Sigmoid colon (tissue), 7 donors: Measurements from ENCODE around the gene SPDL1. TPM values are rescaled to one million over a fixed set of nuclear protein-coding genes. Genes with fewer than 3 reads are reported as not detected.

Source experiments
- DNase-seq: peaks from one replicate; pipeline ENCODE4 v3.0.0-alpha.2; 2019
- H3K27ac ChIP-seq, 4 donors: fragments of 200-600 bp; sonication (generic); one replicate each; pipeline ENCODE4 v1.5.1; 2016 to 2019; ENCODE audit warnings: mild to moderate bottlenecking in 1 of 4
- H3K27me3 ChIP-seq, 3 donors: fragments of 200-600 bp; sonication (generic); one replicate each; pipeline ENCODE4 v1.5.1; 2019; ENCODE audit warnings: mild to moderate bottlenecking in 1 of 3
- H3K36me3 ChIP-seq, 4 donors: fragments of 200-600 bp; sonication (generic); one replicate each; pipeline ENCODE4 v1.5.1; 2016 to 2019
- H3K4me1 ChIP-seq, 4 donors: fragments of 200-600 bp; sonication (generic); one replicate each; pipeline ENCODE4 v1.5.1; 2017 to 2019
- H3K4me3 ChIP-seq, 4 donors: fragments of 200-600 bp; sonication (generic); one replicate each; pipeline ENCODE4 v1.5.1; 2017 to 2019; ENCODE audit warnings: mild to moderate bottlenecking in 2 of 4, moderate library complexity in 1 of 4
- H3K9me3 ChIP-seq, 4 donors: fragments of 200-600 bp in 3 of 4; sonication (generic) in 3 of 4; one replicate each; pipeline versions ENCODE4 v1.5.1 to v1.6.1; 2013 to 2019
- CTCF ChIP-seq, 4 experiments: fragments of 450-650 bp in 3 of 4; fragments of 200-600 bp in 1 of 4; IDR thresholded peaks; one replicate each; pipeline ENCODE4 v1.5.1; 2016 to 2019; ENCODE audit warnings: antibody characterized with exemption in 4 of 4, mild to moderate bottlenecking in 3 of 4, moderate library complexity in 2 of 4
- EP300 ChIP-seq, 4 donors: sonication (generic); formaldehyde crosslinking; IDR thresholded peaks; one replicate each; pipeline ENCODE4 v1.6.1; 2017; ENCODE audit warnings: antibody characterized with exemption in 4 of 4
- POLR2A ChIP-seq, 2 donors: fragments of 450-650 bp; IDR thresholded peaks; one replicate each; pipeline ENCODE4 v1.6.1; 2016; ENCODE audit warnings: antibody characterized with exemption in 2 of 2, mild to moderate bottlenecking in 2 of 2, moderate library complexity in 2 of 2
- POLR2AphosphoS5 ChIP-seq, 4 donors: sonication (generic); formaldehyde crosslinking; IDR thresholded peaks; one replicate each; pipeline ENCODE4 v1.6.1; 2017; ENCODE audit warnings: antibody characterized with exemption in 4 of 4
- WGBS, 2 donors: extraction: QIAGEN DNeasy Blood & Tissue Kit; methylation state at CpG; one replicate each; pipeline ENCODE4 v1.1.7; 2013; 5-methylcytosine and 5-hydroxymethylcytosine counted together
- intact Hi-C: fragments of 100-400 bp; cut with DNase I; formaldehyde crosslinking; loops from one replicate; pipeline ENCODE4 v1.15.1; 2023
- polyA plus RNA-seq, 3 donors: library from polyadenylated mRNA; stranded (reverse); fragments of 200-250 nt; gene quantifications; one replicate each; pipeline ENCODE4 v1.2.3, GENCODE V29; 2013
- total RNA-seq, 4 donors: library from RNA; depleted of rRNA; stranded (reverse); fragments of >200 nt; gene quantifications; one replicate each; pipeline ENCODE4 v1.1.0, GENCODE V29; 2016
- donor health status: healthy with polysubstance abuse.
- donor health status: Bipolar disorder and iron deficiency.
- donor health status: healthy.

Gene SPDL1
- total and polyA plus RNA-seq, 7 donors = 3.0 to 14.7 (median 8.0) TPM

- Histone ChIP-seq H3K27me3 (peaks cover 0 to 9% (median 0%) of the 10 kb centered on the region in 3 donors), H3K4me1 (no peaks in the 10 kb centered on the region), H3K36me3 (no peaks in the 10 kb centered on the region), H3K4me3 (no peak overlapping the region), H3K9me3 (no peaks in the 10 kb centered on the region), H3K27ac (no peak overlapping the region)
- no peak for DNase-seq
- 43 to 59% methylated on average over 3 of the region's 3 CpGs for WGBS, 2 donors
- intact Hi-C loops = loop anchor here (5.0 to 10.0 kb wide), 3 partner anchors 243 to 863 kb away; partner anchors contain the start of gene SLIT3
- no peak for TF ChIP-seq EP300 (IDR thresholded peaks at IDR 0.05)
Observed at GRCh38 chr5:169547508-169547907, 36.1 kb upstream of the SPDL1 start.

GRCh38 chr5:169548315-169548714, 35.3 kb upstream of the SPDL1 start:
- Histone ChIP-seq H3K27me3 (peaks cover 0 to 9% (median 0%) of the 10 kb centered on the region in 3 donors), H3K9me3 (no peaks in the 10 kb centered on the region), H3K36me3 (no peaks in the 10 kb centered on the region), H3K27ac (no peak overlapping the region), H3K4me1 (no peaks in the 10 kb centered on the region), H3K4me3 (no peak overlapping the region)
- WGBS, 2 donors = 13 to 46% methylated on average over 1 of the region's 1 CpG
- DNase-seq = no peak
- TF ChIP-seq CTCF (IDR thresholded peaks at IDR 0.05) = peak in 2 of 4 experiments; percentile 15 to 36
- no peak for TF ChIP-seq POLR2A (IDR thresholded peaks at IDR 0.05)
- intact Hi-C loops = loop anchor here (5.0 to 10.0 kb wide), 3 partner anchors 244 to 864 kb away; partner anchors contain the start of gene SLIT3

GRCh38 chr5:169549453-169550100, 34.0 kb upstream of the SPDL1 start:
- TF ChIP-seq POLR2A (IDR thresholded peaks at IDR 0.05) (no peak), EP300 (IDR thresholded peaks at IDR 0.05) (no peak), CTCF (IDR thresholded peaks at IDR 0.05) (no peak), POLR2AphosphoS5 (IDR thresholded peaks at IDR 0.05) (no peak)
- Histone ChIP-seq H3K36me3 (no peaks in the 10 kb centered on the region), H3K27ac (no peak overlapping the region), H3K9me3 (no peaks in the 10 kb centered on the region), H3K4me3 (no peak overlapping the region), H3K27me3 (peaks cover 0 to 9% (median 0%) of the 10 kb centered on the region in 3 donors), H3K4me1 (no peaks in the 10 kb centered on the region)
- WGBS, 2 donors = 42 to 55% methylated on average over 1 of the region's 1 CpG
- DNase-seq = no peak
- intact Hi-C loops = loop anchor here (5.0 to 10.0 kb wide), 3 partner anchors 245 to 865 kb away; partner anchors contain the start of gene SLIT3

- TF ChIP-seq EP300 (IDR thresholded peaks at IDR 0.05) (no peak), POLR2A (IDR thresholded peaks at IDR 0.05) (no peak), CTCF (IDR thresholded peaks at IDR 0.05) (no peak), POLR2AphosphoS5 (IDR thresholded peaks at IDR 0.05) (no peak)
- intact Hi-C loops = no loop called here
- H3K27ac ChIP-seq = no peak overlapping the region
- H3K36me3 ChIP-seq = no peaks in the 10 kb centered on the region
- H3K9me3 ChIP-seq = no peaks in the 10 kb centered on the region
- no peak for DNase-seq
- WGBS, 2 donors = 28 to 40% methylated on average over 4 of the region's 4 CpGs
- peaks cover 0 to 9% (median 0%) of the 10 kb centered on the region in 3 donors for H3K27me3 ChIP-seq
- no peak overlapping the region for H3K4me3 ChIP-seq
- H3K4me1 ChIP-seq = no peaks in the 10 kb centered on the region
Observed at GRCh38 chr5:169550227-169550626, 33.3 kb upstream of the SPDL1 start.

GRCh38 chr5:169551146-169551545, 32.4 kb upstream of the SPDL1 start:
- Histone ChIP-seq H3K9me3 (no peaks in the 10 kb centered on the region), H3K27ac (no peak overlapping the region), H3K27me3 (peaks cover 0 to 9% (median 0%) of the 10 kb centered on the region in 3 donors), H3K4me1 (no peaks in the 10 kb centered on the region), H3K36me3 (no peaks in the 10 kb centered on the region), H3K4me3 (no peak overlapping the region)
- TF ChIP-seq CTCF (IDR thresholded peaks at IDR 0.05) (no peak), POLR2AphosphoS5 (IDR thresholded peaks at IDR 0.05) (no peak), EP300 (IDR thresholded peaks at IDR 0.05) (no peak)
- intact Hi-C loops = no loop called here
- DNase-seq = no peak
- 84 to 92% methylated on average over 1 of the region's 1 CpG for WGBS, 2 donors
